GM23338 (cell line): ENCODE data around the gene RNF215. TPM values are rescaled to one million over a fixed set of nuclear protein-coding genes. Genes with fewer than 3 reads are reported as not detected.
"Not testable (repeated sequence)": the region's sequence is repeated elsewhere in the genome, so short reads cannot be mapped to it uniquely, and the experiment has no call there.

Experiments used
- ATAC-seq: fragments of 200-7000 bp; cut with Tn5 transposase; 3 replicates; pipeline ENCODE4 v1.9.1; 2020
- DNase-seq: peaks from one replicate; pipeline ENCODE4 v3.0.0-alpha.2; 2015; ENCODE audit warnings: low spot score
- H2AFZ ChIP-seq: fragments of 200-600 bp; sonication (generic); 2 replicates; pipeline ENCODE4 v1.8.0; 2016; ENCODE audit warnings: antibody characterized with exemption, mild to moderate bottlenecking, moderate library complexity
- H3F3A ChIP-seq: fragments of 200-600 bp; sonication (generic); replicated peaks from 2 replicates; pipeline ENCODE4 v1.8.0; 2017; ENCODE audit warnings: antibody characterized with exemption, mixed run types, low read depth
- H3K27ac ChIP-seq: fragments of 200-600 bp; sonication (generic); 2 replicates; pipeline ENCODE4 v1.6.1; 2016; ENCODE audit warnings: low read depth
- H3K27me3 ChIP-seq: fragments of 200-600 bp; sonication (generic); 2 replicates; pipeline ENCODE4 v1.8.0; 2016; ENCODE audit warnings: mild to moderate bottlenecking, mixed run types, moderate library complexity; ENCODE audit not compliant: insufficient read depth
- H3K36me3 ChIP-seq: fragments of 200-600 bp; sonication (generic); 2 replicates; pipeline ENCODE4 v1.8.0; 2016; ENCODE audit warnings: mild to moderate bottlenecking; ENCODE audit not compliant: insufficient read depth
- H3K4me1 ChIP-seq: fragments of 200-600 bp; sonication (generic); 2 replicates; pipeline ENCODE4 v1.8.0; 2016; ENCODE audit warnings: mild to moderate bottlenecking, moderate library complexity; ENCODE audit not compliant: insufficient read depth
- H3K4me2 ChIP-seq: fragments of 200-600 bp; sonication (generic); 2 replicates; pipeline ENCODE4 v1.7.1; 2017; ENCODE audit warnings: mixed run types
- H3K4me3 ChIP-seq: fragments of 200-600 bp; sonication (generic); 2 replicates; pipeline ENCODE4 v1.6.1; 2016; ENCODE audit warnings: mixed run types
- H3K79me2 ChIP-seq: fragments of 200-600 bp; sonication (generic); replicated peaks from 2 replicates; pipeline ENCODE4 v1.8.0; 2017; ENCODE audit warnings: mild to moderate bottlenecking; ENCODE audit not compliant: insufficient read depth
- H3K9me2 ChIP-seq: fragments of 200-600 bp; sonication (generic); 2 replicates; pipeline ENCODE4 v1.8.0; 2017; ENCODE audit not compliant: insufficient read depth
- H4K20me1 ChIP-seq: fragments of 200-600 bp; sonication (generic); replicated peaks from 2 replicates; pipeline ENCODE4 v1.8.0; 2017; ENCODE audit warnings: mild to moderate bottlenecking; ENCODE audit not compliant: insufficient read depth
- H3K27ac Mint-ChIP-seq: 2 replicates; pipeline ENCODE4 v1.8.0; 2020; ENCODE audit warnings: inconsistent platforms, mild to moderate bottlenecking, moderate library complexity, mixed read lengths
- H3K27me3 Mint-ChIP-seq: 3 replicates; pipeline ENCODE4 v1.8.0; 2022; ENCODE audit warnings: low read depth, mild to moderate bottlenecking, moderate library complexity, mixed read lengths, inconsistent platforms; ENCODE audit not compliant: insufficient read depth, poor library complexity
- H3K36me3 Mint-ChIP-seq: 3 replicates; pipeline ENCODE4 v1.8.0; 2021; ENCODE audit warnings: low read depth, mild to moderate bottlenecking, inconsistent platforms, moderate library complexity, mixed read lengths
- H3K4me1 Mint-ChIP-seq: 3 replicates; pipeline ENCODE4 v1.8.0; 2020; ENCODE audit warnings: mild to moderate bottlenecking, inconsistent platforms, mixed read lengths
- H3K4me3 Mint-ChIP-seq: 3 replicates; pipeline ENCODE4 v1.8.0; 2021; ENCODE audit warnings: moderate library complexity, mild to moderate bottlenecking, inconsistent platforms, mixed read lengths
- H3K9me3 Mint-ChIP-seq: 3 replicates; pipeline ENCODE4 v1.8.0; 2020; ENCODE audit warnings: moderate library complexity, mild to moderate bottlenecking, inconsistent platforms, mixed read lengths
- CTCF ChIP-seq, 2 experiments: fragments of 200-600 bp in 1 of 2; sonication (generic) in 1 of 2; conservative IDR thresholded peaks; 2 replicates each; pipeline versions ENCODE4 v1.5.1 to v1.6.1; 2016 to 2017; ENCODE audit warnings: antibody characterized with exemption in 2 of 2, low read depth in 2 of 2, mild to moderate bottlenecking in 2 of 2, moderate library complexity in 1 of 2
- ETS1 ChIP-seq: IDR thresholded peaks from 2 replicates; pipeline ENCODE4 v1.6.1; 2016; ENCODE audit warnings: antibody characterized with exemption
- EZH2 ChIP-seq: fragments of 200-600 bp; sonication (generic); IDR thresholded peaks from one replicate; pipeline ENCODE4 v1.8.0; 2017; ENCODE audit warnings: antibody characterized with exemption, mild to moderate bottlenecking, low read depth; ENCODE audit not compliant: unreplicated experiment
- EZH2phosphoT487 ChIP-seq: fragments of 200-600 bp; sonication (generic); IDR thresholded peaks from one replicate; pipeline ENCODE4 v1.8.1; 2018; ENCODE audit warnings: antibody characterized with exemption; ENCODE audit not compliant: unreplicated experiment
- POLR2AphosphoS5 ChIP-seq: IDR thresholded peaks from 2 replicates; pipeline ENCODE4 v1.6.1; 2016; ENCODE audit warnings: antibody characterized with exemption, low read depth
- ZNF331 ChIP-seq: fragments of 250-450 bp; sonication (Bioruptor Pico); IDR thresholded peaks from 2 replicates; pipeline ENCODE4 v1.5.0; 2020; ENCODE audit warnings: low read depth, mild to moderate bottlenecking, moderate library complexity
- ZNF462 ChIP-seq: fragments of 250-450 bp; sonication (Bioruptor Pico); IDR thresholded peaks from 2 replicates; pipeline ENCODE4 v1.5.0; 2020; ENCODE audit warnings: mild to moderate bottlenecking, moderate library complexity
- polyA plus RNA-seq: library from polyadenylated mRNA; unstranded; fragments of >200 nt; fragmentation: Nextera tagmentation; extraction: Ambion mirVana; gene quantifications from 2 replicates; pipeline ENCODE4 v1.2.1, GENCODE V29; 2016
- total RNA-seq: library from RNA; depleted of rRNA; stranded (reverse); fragments of >200 nt; shearing (Covaris generic); gene quantifications from 2 replicates; pipeline ENCODE4 v1.2.3, GENCODE V29; 2014

Gene RNF215
- total and polyA plus RNA-seq, 2 experiments from 2014 or later: 3.3 to 13.9 TPM

GRCh38 chr22:30338341-30338740 lies 48.9 kb downstream of the RNF215 start:
- peaks cover 68% of the 10 kb centered on the region for H3K36me3 ChIP-seq
- ATAC-seq, DNase-seq, H3K4me3 ChIP-seq, H3K27ac ChIP-seq, H3K4me1 Mint-ChIP-seq, H3K4me3 Mint-ChIP-seq, H3K9me2 ChIP-seq, H3F3A ChIP-seq, H2AFZ ChIP-seq, H3K4me1 ChIP-seq, H3K27me3 Mint-ChIP-seq, H3K79me2 ChIP-seq, H3K4me2 ChIP-seq, H3K9me3 Mint-ChIP-seq, H4K20me1 ChIP-seq, H3K27ac Mint-ChIP-seq, H3K27me3 ChIP-seq: not testable (repeated sequence)
- peaks cover 99% of the 10 kb centered on the region for H3K36me3 Mint-ChIP-seq

- TF ChIP-seq EZH2 (no peak), POLR2AphosphoS5 (no peak), CTCF (conservative IDR thresholded peaks at IDR 0.05; ENCODE audit: low read depth in 2 of 2) (no peak), ETS1 (no peak), ZNF462 (CRISPR knock-in tag) (no peak), ZNF331 (CRISPR knock-in tag) (no peak), EZH2phosphoT487 (no peak)
- Histone ChIP-seq H4K20me1 (peaks cover 10% of the 10 kb centered on the region), H3K4me3 (no peak overlapping the region), H3K9me2 (no peaks in the 10 kb centered on the region), H3K27me3 (no peaks in the 10 kb centered on the region), H2AFZ (no peak overlapping the region), H3K36me3 (peaks cover 64% of the 10 kb centered on the region), H3F3A (no peaks in the 10 kb centered on the region), H3K79me2 (no peaks in the 10 kb centered on the region), H3K4me1 (no peaks in the 10 kb centered on the region), H3K4me2 (no peak overlapping the region), H3K27ac (no peak overlapping the region)
- Mint-ChIP-seq H3K27ac (no peak overlapping the region), H3K36me3 (peaks cover 99% of the 10 kb centered on the region), H3K9me3 (no peaks in the 10 kb centered on the region), H3K27me3 (peaks cover 5% of the 10 kb centered on the region), H3K4me1 (no peaks in the 10 kb centered on the region), H3K4me3 (no peak overlapping the region)
- no peak for DNase-seq
- ATAC-seq: no peak
Measured at GRCh38 chr22:30337461-30337778, 49.8 kb downstream of the RNF215 start.
